Fibroblast of the aortic adventitia (primary cell): ENCODE results near the gene MS4A8. TPM values are rescaled to one million over a fixed set of nuclear protein-coding genes. Genes with fewer than 3 reads are reported as not detected.

Source experiments
- DNase-seq: peaks from one replicate; pipeline ENCODE4 v3.0.0-alpha.2; 2010; ENCODE audit warnings: low read depth
- H3K4me3 ChIP-seq: 2 replicates; pipeline ENCODE4 v1.5.1; 2011; ENCODE audit warnings: low read depth, mild to moderate bottlenecking, control low read depth, low read length, moderate library complexity
- total RNA-seq: library from RNA; depleted of rRNA; stranded (reverse); fragments of >200 nt; gene quantifications from 2 replicates; pipeline ENCODE4 v1.2.3, GENCODE V29; 2012; ENCODE audit warnings: low replicate concordance
- TF ChIP-seq, protein P1 (sequence below): IDR thresholded peaks from 2 replicates; pipeline ENCODE4 v1.5.1; 2011; ENCODE audit warnings: mild to moderate bottlenecking, low read length, control low read depth, inconsistent platforms; ENCODE audit not compliant: insufficient read depth

Gene MS4A8
- total RNA-seq, 1 donor, result not detected

DNA sequence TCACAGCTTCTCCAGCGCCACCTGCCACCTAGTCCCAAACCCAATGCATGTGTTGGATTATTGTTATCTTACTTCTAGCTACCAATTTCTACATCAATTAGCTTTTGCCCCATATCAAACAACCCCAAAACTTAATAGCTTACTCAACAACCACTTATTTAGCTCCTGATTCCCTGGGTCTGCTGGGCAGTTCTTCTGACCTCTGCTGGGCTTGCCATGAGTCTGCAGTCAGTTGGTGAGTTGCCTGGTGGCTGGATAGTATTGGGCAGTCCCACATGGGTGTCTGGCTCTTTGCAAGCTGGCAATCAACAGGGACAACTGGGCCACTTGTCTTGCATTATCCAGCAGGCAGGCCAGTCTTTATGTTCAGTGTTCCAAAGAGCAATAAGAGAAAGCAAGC lies 43.6 kb downstream of the MS4A8 start:
- TF ChIP-seq, protein P1, sequence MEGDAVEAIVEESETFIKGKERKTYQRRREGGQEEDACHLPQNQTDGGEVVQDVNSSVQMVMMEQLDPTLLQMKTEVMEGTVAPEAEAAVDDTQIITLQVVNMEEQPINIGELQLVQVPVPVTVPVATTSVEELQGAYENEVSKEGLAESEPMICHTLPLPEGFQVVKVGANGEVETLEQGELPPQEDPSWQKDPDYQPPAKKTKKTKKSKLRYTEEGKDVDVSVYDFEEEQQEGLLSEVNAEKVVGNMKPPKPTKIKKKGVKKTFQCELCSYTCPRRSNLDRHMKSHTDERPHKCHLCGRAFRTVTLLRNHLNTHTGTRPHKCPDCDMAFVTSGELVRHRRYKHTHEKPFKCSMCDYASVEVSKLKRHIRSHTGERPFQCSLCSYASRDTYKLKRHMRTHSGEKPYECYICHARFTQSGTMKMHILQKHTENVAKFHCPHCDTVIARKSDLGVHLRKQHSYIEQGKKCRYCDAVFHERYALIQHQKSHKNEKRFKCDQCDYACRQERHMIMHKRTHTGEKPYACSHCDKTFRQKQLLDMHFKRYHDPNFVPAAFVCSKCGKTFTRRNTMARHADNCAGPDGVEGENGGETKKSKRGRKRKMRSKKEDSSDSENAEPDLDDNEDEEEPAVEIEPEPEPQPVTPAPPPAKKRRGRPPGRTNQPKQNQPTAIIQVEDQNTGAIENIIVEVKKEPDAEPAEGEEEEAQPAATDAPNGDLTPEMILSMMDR, result no peak
- H3K4me3 ChIP-seq, result no peak overlapping the region
- no peak for DNase-seq

DNA sequence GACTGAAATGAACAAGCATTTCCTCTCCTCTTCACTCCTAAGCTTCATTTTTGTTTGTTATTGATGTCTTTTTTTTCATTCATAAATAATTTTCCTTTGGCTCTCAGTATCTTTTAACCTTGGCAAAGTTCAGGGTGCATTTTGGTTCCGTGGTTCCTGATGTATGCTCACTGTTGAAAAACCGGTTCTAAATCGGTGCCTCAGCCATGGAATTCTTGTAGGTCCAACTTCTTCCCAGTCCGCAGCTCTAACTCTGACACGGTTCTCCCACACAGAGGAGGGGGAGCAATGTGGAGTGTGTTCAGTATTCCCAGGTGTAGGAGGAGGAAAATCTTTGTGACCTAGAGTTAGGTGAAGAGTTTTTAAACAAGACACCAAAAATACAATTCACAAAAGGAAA lies 44.7 kb downstream of the MS4A8 start:
- TF ChIP-seq, protein P1, result no peak
- H3K4me3 ChIP-seq, result no peak overlapping the region
- no peak for DNase-seq

- TF ChIP-seq, protein P1, result no peak
- no peak for DNase-seq
- no peak overlapping the region for H3K4me3 ChIP-seq
These were observed 48.0 kb downstream of the MS4A8 start for GRCh38 chr11:60747359-60747873.

DNA sequence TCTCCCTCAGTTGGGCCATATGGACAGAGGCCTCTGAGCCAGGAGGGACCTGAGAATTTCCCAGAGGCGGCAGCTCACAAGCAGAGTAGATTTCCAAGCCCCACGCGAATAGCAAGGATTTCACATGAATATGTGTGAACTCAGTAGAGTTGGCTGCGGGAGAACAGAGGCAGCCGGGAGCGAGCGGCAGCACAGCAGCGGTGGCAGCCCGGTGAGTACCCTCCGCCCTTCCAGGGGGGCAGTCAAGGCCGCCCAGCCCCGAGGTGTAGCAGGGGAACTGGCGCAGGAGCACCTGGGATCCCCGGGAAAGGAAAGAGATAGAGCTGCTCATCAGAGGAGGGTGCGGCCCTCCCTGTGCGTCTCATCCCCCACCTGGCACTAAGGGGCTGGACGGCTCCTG lies 48.8 kb downstream of the MS4A8 start:
- DNase-seq, result no peak
- TF ChIP-seq, protein P1, result no peak
- no peak overlapping the region for H3K4me3 ChIP-seq

DNA sequence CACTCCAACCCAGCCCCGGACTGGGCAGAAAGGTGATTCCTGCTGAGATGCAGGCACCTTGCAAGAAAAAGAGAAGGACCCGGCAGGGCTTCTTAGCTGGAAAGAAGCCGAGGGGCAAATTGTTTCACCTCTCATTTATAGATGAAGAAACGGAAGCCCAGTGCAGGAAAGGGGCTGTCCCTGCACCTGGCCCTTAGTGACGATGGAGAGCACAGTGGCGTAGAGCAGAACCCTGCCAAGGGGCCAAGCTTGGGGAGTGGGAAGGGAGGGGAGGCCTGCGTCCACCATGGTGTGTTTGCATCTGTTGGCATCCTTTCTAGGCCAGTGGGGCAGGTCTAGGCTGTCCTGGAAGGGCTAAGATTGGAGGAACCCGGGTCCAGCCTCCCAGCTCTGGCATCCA lies 49.4 kb downstream of the MS4A8 start:
- no peak for DNase-seq
- no peak overlapping the region for H3K4me3 ChIP-seq
- TF ChIP-seq, protein P1, result no peak

GRCh38 chr11:60750911-60751310 lies 51.5 kb downstream of the MS4A8 start:
- DNase-seq, result no peak
- H3K4me3 ChIP-seq, result no peak overlapping the region
- TF ChIP-seq, protein P1, result no peak

- H3K4me3 ChIP-seq, result no peak overlapping the region
- TF ChIP-seq, protein P1, result no peak
- no peak for DNase-seq
These were observed 53.9 kb downstream of the MS4A8 start for GRCh38 chr11:60753309-60753708.
